Mucosa of stomach (tissue), 1 donor: ENCODE measurements around the gene TAF6.

Source experiments
- H3K27me3 ChIP-seq: one replicate; pipeline ENCODE4 v1.7.0; 2013; ENCODE audit warnings: mild to moderate bottlenecking, low read length; ENCODE audit not compliant: control insufficient read depth, insufficient read depth
- H3K36me3 ChIP-seq: one replicate; pipeline ENCODE4 v1.7.0; 2013; ENCODE audit warnings: low read length; ENCODE audit not compliant: control insufficient read depth, insufficient read depth
- H3K4me1 ChIP-seq: one replicate; pipeline ENCODE4 v1.7.0; 2013; ENCODE audit warnings: mild to moderate bottlenecking, low read length; ENCODE audit not compliant: control insufficient read depth, insufficient read depth
- H3K4me3 ChIP-seq: one replicate; pipeline ENCODE4 v1.7.0; 2013; ENCODE audit warnings: low read length
- H3K9ac ChIP-seq: one replicate; pipeline ENCODE4 v1.7.0; 2013; ENCODE audit warnings: mild to moderate bottlenecking, low read length, moderate library complexity
- H3K9me3 ChIP-seq: one replicate; pipeline ENCODE4 v1.7.0; 2013; ENCODE audit warnings: mild to moderate bottlenecking, low read length, moderate library complexity; ENCODE audit not compliant: control insufficient read depth
- donor health status: Pancreatic carcinoma.

TAF6 gene

DNA sequence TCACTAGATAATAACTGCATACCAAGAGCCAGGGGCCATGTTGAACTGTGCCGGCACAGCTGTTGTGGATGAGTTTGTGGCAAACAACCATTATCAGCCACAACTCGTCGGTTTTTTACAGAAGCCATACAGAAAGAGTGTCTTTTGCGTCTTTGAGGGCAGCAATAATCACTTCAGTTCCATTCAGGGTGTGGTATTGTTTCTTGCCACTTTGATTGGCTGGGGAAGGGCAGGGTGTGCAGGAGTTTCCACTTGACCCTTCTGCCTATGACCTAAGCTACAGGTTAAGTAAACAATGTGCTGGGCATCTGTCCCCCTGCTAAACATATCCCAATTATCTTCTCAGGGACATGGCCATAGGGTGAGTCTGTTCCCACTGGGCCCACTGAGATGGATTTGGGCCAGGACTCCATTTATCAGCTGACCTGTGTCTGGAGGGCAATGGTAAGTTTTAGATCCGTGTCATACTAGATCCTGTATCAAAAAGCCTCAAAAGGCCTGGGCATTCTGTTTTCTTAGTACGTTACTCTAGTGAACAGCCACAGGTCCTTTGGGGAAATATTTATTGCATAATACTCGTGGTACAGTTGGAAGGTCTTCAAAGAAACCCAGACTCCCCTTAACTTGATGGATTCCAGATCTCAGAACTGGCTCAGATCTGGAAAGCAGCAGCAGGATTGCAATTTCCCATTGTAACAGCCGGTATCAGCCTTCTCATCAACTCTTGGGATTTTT, 53.5 kb downstream of the TAF6 start:
- peaks cover 5% of the 10 kb centered on the region for H3K4me1 ChIP-seq
- H3K36me3 ChIP-seq = peaks cover 6% of the 10 kb centered on the region
- no peaks in the 10 kb centered on the region for H3K27me3 ChIP-seq
- H3K4me3 ChIP-seq = no peak overlapping the region
- peaks cover 2% of the 10 kb centered on the region for H3K9me3 ChIP-seq
- H3K9ac ChIP-seq = no peak overlapping the region

DNA sequence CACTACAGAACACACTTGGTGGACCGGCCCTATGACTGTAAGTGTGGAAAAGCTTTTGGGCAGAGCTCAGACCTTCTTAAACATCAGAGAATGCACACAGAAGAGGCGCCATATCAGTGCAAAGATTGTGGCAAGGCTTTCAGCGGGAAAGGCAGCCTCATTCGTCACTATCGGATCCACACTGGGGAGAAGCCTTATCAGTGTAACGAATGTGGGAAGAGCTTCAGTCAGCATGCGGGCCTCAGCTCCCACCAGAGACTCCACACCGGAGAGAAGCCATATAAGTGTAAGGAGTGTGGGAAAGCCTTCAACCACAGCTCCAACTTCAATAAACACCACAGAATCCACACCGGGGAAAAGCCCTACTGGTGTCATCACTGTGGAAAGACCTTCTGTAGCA, 55.0 kb downstream of the TAF6 start:
- Histone ChIP-seq H3K4me3 (no peak overlapping the region), H3K27me3 (no peaks in the 10 kb centered on the region), H3K9ac (no peak overlapping the region), H3K4me1 (peaks cover 5% of the 10 kb centered on the region), H3K9me3 (no peaks in the 10 kb centered on the region), H3K36me3 (no peaks in the 10 kb centered on the region)

DNA sequence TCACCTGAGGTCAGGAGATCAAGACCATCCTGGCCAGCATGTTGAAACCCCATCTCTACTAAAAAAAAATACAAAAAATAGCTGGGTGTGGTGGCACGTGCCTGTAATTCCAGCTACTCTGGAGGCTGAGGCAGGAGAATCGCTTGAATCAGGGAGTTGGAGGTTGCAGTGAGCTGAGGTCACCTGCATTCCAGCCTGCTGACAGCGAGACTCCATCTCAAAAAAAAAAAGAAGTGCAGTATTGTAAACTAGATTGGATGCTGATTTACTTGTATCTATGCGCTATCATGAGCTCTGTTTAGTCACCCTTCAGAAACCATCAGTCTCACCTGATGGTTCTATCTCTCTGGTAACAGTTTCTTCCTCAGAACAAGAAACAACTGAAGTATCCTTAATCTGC, 55.8 kb downstream of the TAF6 start:
- Histone ChIP-seq H3K36me3 (no peaks in the 10 kb centered on the region), H3K9ac (no peak overlapping the region), H3K9me3 (no peaks in the 10 kb centered on the region), H3K4me1 (peaks cover 5% of the 10 kb centered on the region), H3K4me3 (no peak overlapping the region), H3K27me3 (no peaks in the 10 kb centered on the region)

DNA sequence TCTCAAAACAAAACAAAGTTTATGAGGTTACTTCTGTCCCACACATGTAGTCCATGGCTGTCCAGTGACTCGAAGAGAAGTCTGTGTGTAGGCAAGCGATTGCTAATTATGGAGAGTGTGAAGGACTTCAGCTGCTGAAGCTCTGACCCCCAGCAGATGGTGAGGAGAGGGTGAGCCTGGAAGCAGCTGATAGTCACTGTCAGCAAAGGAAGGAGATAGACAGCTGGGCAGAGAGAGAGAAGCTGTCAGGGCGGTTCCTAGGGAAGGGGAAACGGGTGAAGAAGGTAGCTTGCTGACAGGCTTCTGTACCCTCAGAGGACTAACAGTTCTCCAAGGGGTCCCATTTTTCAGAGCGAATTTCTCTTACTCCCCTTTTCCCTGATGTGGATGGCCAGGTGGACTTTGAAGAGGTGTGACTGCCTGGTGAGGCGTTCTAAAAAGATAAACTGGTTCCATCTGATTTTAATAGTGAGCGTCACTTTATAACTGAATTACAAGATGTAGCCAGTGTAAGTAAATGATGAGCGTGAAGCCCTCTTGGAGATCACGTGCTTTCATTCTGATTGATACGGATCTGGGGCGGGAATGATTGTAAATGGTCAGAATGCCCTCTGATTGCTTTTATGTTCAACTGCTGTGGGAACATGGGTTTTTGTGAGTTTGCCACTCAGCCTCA, 57.5 kb downstream of the TAF6 start:
- Histone ChIP-seq H3K4me3 (no peak overlapping the region), H3K27me3 (no peaks in the 10 kb centered on the region), H3K9ac (no peak overlapping the region), H3K9me3 (no peaks in the 10 kb centered on the region), H3K4me1 (peaks cover 5% of the 10 kb centered on the region), H3K36me3 (no peaks in the 10 kb centered on the region)

DNA sequence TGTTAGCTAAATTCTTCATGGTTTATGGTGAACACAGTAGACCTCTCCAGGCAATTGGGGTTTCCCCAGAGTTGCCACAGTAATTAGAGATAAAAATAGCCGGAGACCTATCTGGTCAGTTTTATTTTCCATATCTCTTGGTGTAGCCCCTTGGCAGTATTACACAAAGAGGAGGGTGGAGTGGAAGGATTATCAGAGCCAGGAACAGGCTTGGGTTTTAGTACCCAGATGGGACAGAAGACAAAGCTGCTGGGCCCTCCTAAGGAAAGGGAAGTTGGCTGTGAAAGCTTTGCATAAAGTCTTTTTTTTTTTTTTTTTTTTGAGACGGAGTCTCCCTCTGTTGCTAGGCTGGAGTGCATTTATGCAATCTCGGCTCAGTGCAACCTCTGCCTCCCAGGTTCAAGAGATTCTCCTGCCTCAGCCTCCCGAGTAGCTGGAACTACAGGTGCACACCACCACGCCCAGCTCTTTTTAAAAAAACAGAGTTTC, 59.9 kb downstream of the TAF6 start:
- H3K4me1 ChIP-seq = no peaks in the 10 kb centered on the region
- no peaks in the 10 kb centered on the region for H3K9me3 ChIP-seq
- H3K36me3 ChIP-seq = no peaks in the 10 kb centered on the region
- H3K4me3 ChIP-seq = no peak overlapping the region
- no peak overlapping the region for H3K9ac ChIP-seq
- H3K27me3 ChIP-seq = no peaks in the 10 kb centered on the region
